Measurements from ENCODE around the gene EXTL2. TPM values are rescaled to one million over a fixed set of nuclear protein-coding genes. Genes with fewer than 3 reads are reported as not detected.

The EXTL2 gene
- total RNA-seq, 1 experiment from 2014 or later: 21.1 TPM

GRCh38 chr1:100909018-100909417 is 14.4 kb upstream of the EXTL2 start:
- Histone ChIP-seq H2AFZ (ENCODE audit: low read depth, low read length, poor library complexity, severe bottlenecking) (no peak overlapping the region), H3K79me2 (ENCODE audit: insufficient read depth, low read length) (peaks cover 27% of the 10 kb centered on the region), H3K9me3 (ENCODE audit: control insufficient read depth in 1 of 2, insufficient read depth in 1 of 2, low read depth in 1 of 2, low read length in 2 of 2) (no peaks in the 10 kb centered on the region; a peak in 1 of 4 replicates), H4K20me1 (ENCODE audit: insufficient read depth) (no peaks in the 10 kb centered on the region), H3K27ac (ENCODE audit: low read depth, low read length) (no peak overlapping the region), H3K4me2 (ENCODE audit: low read length) (no peak overlapping the region), H3K27me3 (ENCODE audit: insufficient read depth, low read length) (no peaks in the 10 kb centered on the region), H3K9ac (ENCODE audit: low read length) (no peak overlapping the region), H3K4me1 (ENCODE audit: control insufficient read depth in 1 of 2, insufficient read depth in 2 of 2, low read length in 2 of 2) (no peaks in the 10 kb centered on the region), H3K36me3 (ENCODE audit: control insufficient read depth in 1 of 2, insufficient read depth in 2 of 2, low read length in 2 of 2) (peaks cover 21 to 26% of the 10 kb centered on the region in 2 experiments), H3K9me2 (ENCODE audit: insufficient read depth) (no peaks in the 10 kb centered on the region), H3K4me3 (replicated peaks in 1 of 2; ENCODE audit: low read depth in 1 of 2, low read length in 2 of 2) (no peak overlapping the region)
- intact Hi-C loops (cut with micrococcal nuclease): no loop called here
- DNase-seq (ENCODE audit: low read depth, low spot score): no peak
- TF ChIP-seq MAX (IDR thresholded peaks at IDR 0.05): no peak
- BruUV-seq (replicated peaks): no TSS peak
- POLR2A ChIA-PET: no interaction called here
- CTCF ChIA-PET: interaction anchor here (0.9 kb wide), 1 partner anchor 448 kb away, joined by 4 read pairs; no protein-coding TSS in a partner anchor
- RAD21 ChIA-PET (ENCODE audit: low non-redundant PET in 1 of 2, low total read pairs in 2 of 2, uncharacterized antibody in 2 of 2, unreplicated experiment in 2 of 2): no interaction called here
- ATAC-seq: no peak

- POLR2A ChIA-PET: no interaction called here
- H3K4me1 ChIP-seq (ENCODE audit: control insufficient read depth in 1 of 2, insufficient read depth in 2 of 2, low read length in 2 of 2): no peaks in the 10 kb centered on the region
These were observed 13.2 kb upstream of the EXTL2 start for GRCh38 chr1:100907887-100908286.

More at GRCh38 chr1:100907887-100908286, 13.2 kb upstream of the EXTL2 start:
- peaks cover 21% of the 10 kb centered on the region in 2 experiments for H3K36me3 ChIP-seq (ENCODE audit: control insufficient read depth in 1 of 2, insufficient read depth in 2 of 2, low read length in 2 of 2)
- H3K79me2 ChIP-seq (ENCODE audit: insufficient read depth, low read length): peaks cover 25% of the 10 kb centered on the region
- RAD21 ChIA-PET (ENCODE audit: low non-redundant PET in 1 of 2, low total read pairs in 2 of 2, uncharacterized antibody in 2 of 2, unreplicated experiment in 2 of 2): no interaction called here
- BruUV-seq (replicated peaks): no TSS peak
- H3K4me2 ChIP-seq (ENCODE audit: low read length): no peak overlapping the region
- DNase-seq (ENCODE audit: low read depth, low spot score) (no peak), ATAC-seq (no peak)
- no peaks in the 10 kb centered on the region; a peak in 1 of 4 replicates for H3K9me3 ChIP-seq (ENCODE audit: control insufficient read depth in 1 of 2, insufficient read depth in 1 of 2, low read depth in 1 of 2, low read length in 2 of 2)
- no peak overlapping the region for H3K9ac ChIP-seq (ENCODE audit: low read length)
- H3K27ac ChIP-seq (ENCODE audit: low read depth, low read length): no peak overlapping the region
- H4K20me1 ChIP-seq (ENCODE audit: insufficient read depth): no peaks in the 10 kb centered on the region
- H3K4me3 ChIP-seq (replicated peaks in 1 of 2; ENCODE audit: low read depth in 1 of 2, low read length in 2 of 2): no peak overlapping the region
- no peak for TF ChIP-seq RAD21 (IDR thresholded peaks at IDR 0.05; ENCODE audit: low read depth)
- TF ChIP-seq POLR2AphosphoS5 (IDR thresholded peaks at IDR 0.05; ENCODE audit: low read depth, low read length): no peak
- TF ChIP-seq POLR2A (IDR thresholded peaks at IDR 0.05; ENCODE audit: borderline replicate concordance, extremely low read depth, insufficient read depth, insufficient read length): no peak
- no peak for TF ChIP-seq EZH2 (IDR thresholded peaks at IDR 0.05)
- TF ChIP-seq FOSL1 (IDR thresholded peaks at IDR 0.05; ENCODE audit: low read depth): no peak
- no peak for TF ChIP-seq EZH2phosphoT487 (IDR thresholded peaks at IDR 0.05; ENCODE audit: borderline replicate concordance)
- no peak for TF ChIP-seq CEBPB (IDR thresholded peaks at IDR 0.05; ENCODE audit: low read depth)
- TF ChIP-seq EGR1 (IDR thresholded peaks at IDR 0.05; ENCODE audit: low read depth): no peak
- TF ChIP-seq CTCF (IDR thresholded peaks at IDR 0.05 in 2 of 3, conservative IDR thresholded peaks at IDR 0.05 in 1 of 3; ENCODE audit: borderline replicate concordance in 1 of 3, insufficient read depth in 1 of 3, low read depth in 2 of 3, low read length in 2 of 3): no peak
- no peak for TF ChIP-seq ZBTB33 (IDR thresholded peaks at IDR 0.05; ENCODE audit: extremely low read depth, insufficient replicate concordance, low read length)
- TF ChIP-seq TCF7L2 (IDR thresholded peaks at IDR 0.05; ENCODE audit: borderline replicate concordance, extremely low read depth, insufficient read depth, insufficient read length): no peak
- intact Hi-C loops (cut with micrococcal nuclease): no loop called here
- H3K27me3 ChIP-seq (ENCODE audit: insufficient read depth, low read length): no peaks in the 10 kb centered on the region
- CTCF ChIA-PET: no interaction called here
- H2AFZ ChIP-seq (ENCODE audit: low read depth, low read length, poor library complexity, severe bottlenecking): no peak overlapping the region
- no peaks in the 10 kb centered on the region for H3K9me2 ChIP-seq (ENCODE audit: insufficient read depth)
